Measurements from ENCODE around the gene COL15A1.

DNA sequence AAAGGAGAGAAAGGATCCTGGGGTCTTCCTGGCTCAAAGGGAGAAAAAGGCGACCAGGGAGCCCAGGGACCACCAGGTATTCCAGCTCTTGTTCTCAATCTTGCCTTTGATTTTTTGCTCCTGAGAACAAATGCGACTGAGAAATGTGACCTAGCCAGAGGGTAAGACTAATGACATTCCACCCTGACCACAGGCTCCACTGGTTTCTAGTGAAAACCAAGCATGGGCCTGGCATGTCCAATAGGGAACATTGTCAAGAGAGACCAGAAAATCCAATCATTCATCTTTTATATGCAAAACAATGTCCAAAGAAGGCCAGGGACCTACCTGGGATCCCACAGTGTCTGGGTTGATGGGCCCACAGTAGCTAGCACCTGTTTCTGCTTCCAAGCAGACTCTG lies 110.9 kb downstream of the COL15A1 start:
- TF ChIP-seq, protein P1, sequence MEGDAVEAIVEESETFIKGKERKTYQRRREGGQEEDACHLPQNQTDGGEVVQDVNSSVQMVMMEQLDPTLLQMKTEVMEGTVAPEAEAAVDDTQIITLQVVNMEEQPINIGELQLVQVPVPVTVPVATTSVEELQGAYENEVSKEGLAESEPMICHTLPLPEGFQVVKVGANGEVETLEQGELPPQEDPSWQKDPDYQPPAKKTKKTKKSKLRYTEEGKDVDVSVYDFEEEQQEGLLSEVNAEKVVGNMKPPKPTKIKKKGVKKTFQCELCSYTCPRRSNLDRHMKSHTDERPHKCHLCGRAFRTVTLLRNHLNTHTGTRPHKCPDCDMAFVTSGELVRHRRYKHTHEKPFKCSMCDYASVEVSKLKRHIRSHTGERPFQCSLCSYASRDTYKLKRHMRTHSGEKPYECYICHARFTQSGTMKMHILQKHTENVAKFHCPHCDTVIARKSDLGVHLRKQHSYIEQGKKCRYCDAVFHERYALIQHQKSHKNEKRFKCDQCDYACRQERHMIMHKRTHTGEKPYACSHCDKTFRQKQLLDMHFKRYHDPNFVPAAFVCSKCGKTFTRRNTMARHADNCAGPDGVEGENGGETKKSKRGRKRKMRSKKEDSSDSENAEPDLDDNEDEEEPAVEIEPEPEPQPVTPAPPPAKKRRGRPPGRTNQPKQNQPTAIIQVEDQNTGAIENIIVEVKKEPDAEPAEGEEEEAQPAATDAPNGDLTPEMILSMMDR (optimal IDR thresholded peaks at IDR 0.05 in 1 of 3, IDR thresholded peaks at IDR 0.05 in 1 of 3, conservative IDR thresholded peaks at IDR 0.05 in 1 of 3; ENCODE audit: extremely low read depth in 1 of 3, insufficient read depth in 2 of 3, low read length in 3 of 3), result no peak
- no peak for TF ChIP-seq EZH2 (IDR thresholded peaks at IDR 0.05; ENCODE audit: low read length)
